H9 (cell line): ENCODE measurements around the gene DDC. TPM values are rescaled to one million over a fixed set of nuclear protein-coding genes. Genes with fewer than 3 reads are reported as not detected.

Experiments used
- DNase-seq: peaks from one replicate; pipeline ENCODE4 v3.0.0-alpha.2; 2017
- H2AFZ ChIP-seq: one replicate; pipeline ENCODE4 v1.6.1; 2013; ENCODE audit warnings: mild to moderate bottlenecking, low read length, control low read depth, moderate library complexity
- H2AK5ac ChIP-seq: 2 replicates; pipeline ENCODE4 v1.6.1; 2013; ENCODE audit warnings: low read length, control low read depth, mixed read lengths; ENCODE audit not compliant: insufficient read length
- H2BK120ac ChIP-seq: one replicate; pipeline ENCODE4 v1.6.1; 2013; ENCODE audit warnings: low read depth, mild to moderate bottlenecking, low read length, control low read depth, inconsistent platforms; ENCODE audit not compliant: poor library complexity, severe bottlenecking
- H2BK12ac ChIP-seq: 2 replicates; pipeline ENCODE4 v1.6.1; 2013; ENCODE audit warnings: low read length, control low read depth, mixed read lengths, low read depth; ENCODE audit not compliant: insufficient read length
- H2BK15ac ChIP-seq: 2 replicates; pipeline ENCODE4 v1.6.1; 2013; ENCODE audit warnings: low read depth, low read length, control low read depth
- H2BK20ac ChIP-seq: one replicate; pipeline ENCODE4 v1.6.1; 2013; ENCODE audit warnings: low read depth, mild to moderate bottlenecking, low read length, control low read depth, inconsistent platforms; ENCODE audit not compliant: poor library complexity, severe bottlenecking
- H2BK5ac ChIP-seq: 2 replicates; pipeline ENCODE4 v1.6.1; 2013; ENCODE audit warnings: low read length, control low read depth, mixed read lengths; ENCODE audit not compliant: insufficient read length
- H3K14ac ChIP-seq: 2 replicates; pipeline ENCODE4 v1.6.1; 2013; ENCODE audit warnings: low read length, control low read depth; ENCODE audit not compliant: insufficient read depth
- H3K18ac ChIP-seq: 2 replicates; pipeline ENCODE4 v1.6.1; 2013; ENCODE audit warnings: low read depth, mild to moderate bottlenecking, mixed read lengths, low read length, control low read depth; ENCODE audit not compliant: insufficient read length
- H3K23ac ChIP-seq: 2 replicates; pipeline ENCODE4 v1.6.1; 2013; ENCODE audit warnings: low read length, control low read depth, mixed read lengths, low read depth; ENCODE audit not compliant: insufficient read length
- H3K23me2 ChIP-seq: 2 replicates; pipeline ENCODE4 v1.6.1; 2013; ENCODE audit warnings: low read depth, mild to moderate bottlenecking, mixed read lengths, low read length, control low read depth; ENCODE audit not compliant: insufficient read length, poor library complexity, severe bottlenecking
- H3K27ac ChIP-seq: 2 replicates; pipeline ENCODE4 v1.5.1; 2013; ENCODE audit warnings: low read length, control low read depth, mixed read lengths, low read depth; ENCODE audit not compliant: insufficient read length
- H3K27me3 ChIP-seq: 2 replicates; pipeline ENCODE4 v1.6.1; 2013; ENCODE audit warnings: low read length, control low read depth, inconsistent platforms; ENCODE audit not compliant: insufficient read depth
- H3K4ac ChIP-seq: 2 replicates; pipeline ENCODE4 v1.6.1; 2013; ENCODE audit warnings: low read depth, mild to moderate bottlenecking, control low read depth, inconsistent platforms, low read length, moderate library complexity
- H3K4me1 ChIP-seq: 2 replicates; pipeline ENCODE4 v1.6.1; 2013; ENCODE audit warnings: low read length, control low read depth, inconsistent platforms; ENCODE audit not compliant: insufficient read depth
- H3K4me2 ChIP-seq: 2 replicates; pipeline ENCODE4 v1.6.1; 2013; ENCODE audit warnings: low read length, control low read depth, mixed read lengths; ENCODE audit not compliant: insufficient read length, insufficient read depth
- H3K56ac ChIP-seq: 2 replicates; pipeline ENCODE4 v1.6.1; 2013; ENCODE audit warnings: low read depth, mild to moderate bottlenecking, mixed read lengths, low read length, control low read depth; ENCODE audit not compliant: insufficient read length
- H3K79me1 ChIP-seq: 2 replicates; pipeline ENCODE4 v1.6.1; 2013; ENCODE audit warnings: low read depth, mild to moderate bottlenecking, moderate library complexity, low read length, control low read depth, inconsistent platforms; ENCODE audit not compliant: insufficient read depth, poor library complexity, severe bottlenecking
- H3K79me2 ChIP-seq: 2 replicates; pipeline ENCODE4 v1.6.1; 2013; ENCODE audit warnings: low read length, control low read depth, inconsistent platforms; ENCODE audit not compliant: insufficient read depth
- H3K9ac ChIP-seq: 2 replicates; pipeline ENCODE4 v1.6.1; 2013; ENCODE audit warnings: low read length, control low read depth, mixed read lengths; ENCODE audit not compliant: insufficient read length; ENCODE audit errors: extremely low read depth
- H3K9me3 ChIP-seq: one replicate; pipeline ENCODE4 v1.6.1; 2013; ENCODE audit warnings: low read depth, low read length, inconsistent platforms; ENCODE audit not compliant: control insufficient read depth
- H3T11ph ChIP-seq: one replicate; pipeline ENCODE4 v1.6.1; 2013; ENCODE audit warnings: mild to moderate bottlenecking, low read length, control low read depth, inconsistent platforms
- H4K20me1 ChIP-seq: one replicate; pipeline ENCODE4 v1.6.1; 2013; ENCODE audit not compliant: control insufficient read depth, insufficient read length, insufficient read depth
- H4K5ac ChIP-seq: 2 replicates; pipeline ENCODE4 v1.6.1; 2013; ENCODE audit warnings: low read depth, mild to moderate bottlenecking, mixed read lengths, low read length, control low read depth; ENCODE audit not compliant: insufficient read length
- H4K8ac ChIP-seq: replicated peaks from 2 replicates; pipeline ENCODE4 v1.6.1; 2013; ENCODE audit warnings: low read length, control low read depth, mixed read lengths, low read depth; ENCODE audit not compliant: insufficient read length
- H4K91ac ChIP-seq: 2 replicates; pipeline ENCODE4 v1.6.1; 2013; ENCODE audit warnings: low read depth, mild to moderate bottlenecking, moderate library complexity, mixed read lengths, low read length, control low read depth; ENCODE audit not compliant: insufficient read length
- H3K27ac Mint-ChIP-seq, 3 experiments: 2 replicates in 2 of 3; 3 replicates in 1 of 3; pipeline ENCODE4 v1.8.0; 2020 to 2021; ENCODE audit warnings: mixed read lengths in 3 of 3, mild to moderate bottlenecking in 1 of 3, moderate library complexity in 1 of 3
- H3K27me3 Mint-ChIP-seq: 2 replicates; pipeline ENCODE4 v1.8.0; 2021; ENCODE audit warnings: low read depth, mild to moderate bottlenecking, moderate library complexity, mixed read lengths
- H3K36me3 Mint-ChIP-seq, 3 experiments: 2 replicates in 2 of 3; 3 replicates in 1 of 3; pipeline ENCODE4 v1.8.0; 2020 to 2021; ENCODE audit warnings: low read depth in 3 of 3, mixed read lengths in 3 of 3; ENCODE audit not compliant: insufficient read depth in 1 of 3
- H3K4me1 Mint-ChIP-seq, 2 experiments: 2 replicates each; pipeline ENCODE4 v1.8.0; 2020; ENCODE audit warnings: mixed read lengths in 2 of 2
- H3K4me3 Mint-ChIP-seq, 2 experiments: 2 replicates in 1 of 2; 3 replicates in 1 of 2; pipeline ENCODE4 v1.8.0; 2020 to 2021; ENCODE audit warnings: mild to moderate bottlenecking in 2 of 2, mixed read lengths in 2 of 2, moderate library complexity in 1 of 2
- H3K9me3 Mint-ChIP-seq, 2 experiments: 2 replicates in 1 of 2; 3 replicates in 1 of 2; pipeline ENCODE4 v1.8.0; 2020; ENCODE audit warnings: mild to moderate bottlenecking in 2 of 2, mixed read lengths in 2 of 2, moderate library complexity in 1 of 2
- WGBS: extraction: QIAGEN DNeasy Blood & Tissue Kit; methylation state at CpG from one replicate; pipeline ENCODE4 v1.1.7; 2013; ENCODE audit warnings: missing lambda C conversion rate, low lambda C conversion rate, mixed read lengths; ENCODE audit not compliant: insufficient read length; ENCODE audit errors: extremely low coverage; 5-methylcytosine and 5-hydroxymethylcytosine counted together
- total RNA-seq: library from RNA; stranded (reverse); gene quantifications from 2 replicates; pipeline ENCODE4 v1.2.1, GENCODE V29; 2021
- TF ChIP-seq, protein P1 (sequence below): fragments of 200-600 bp; sonication (generic); conservative IDR thresholded peaks from 3 replicates; pipeline ENCODE4 v1.8.0; 2021; ENCODE audit warnings: antibody characterized with exemption, mild to moderate bottlenecking

The DDC gene
- total RNA-seq, 1 experiment from 2014 or later, result not detected

DNA sequence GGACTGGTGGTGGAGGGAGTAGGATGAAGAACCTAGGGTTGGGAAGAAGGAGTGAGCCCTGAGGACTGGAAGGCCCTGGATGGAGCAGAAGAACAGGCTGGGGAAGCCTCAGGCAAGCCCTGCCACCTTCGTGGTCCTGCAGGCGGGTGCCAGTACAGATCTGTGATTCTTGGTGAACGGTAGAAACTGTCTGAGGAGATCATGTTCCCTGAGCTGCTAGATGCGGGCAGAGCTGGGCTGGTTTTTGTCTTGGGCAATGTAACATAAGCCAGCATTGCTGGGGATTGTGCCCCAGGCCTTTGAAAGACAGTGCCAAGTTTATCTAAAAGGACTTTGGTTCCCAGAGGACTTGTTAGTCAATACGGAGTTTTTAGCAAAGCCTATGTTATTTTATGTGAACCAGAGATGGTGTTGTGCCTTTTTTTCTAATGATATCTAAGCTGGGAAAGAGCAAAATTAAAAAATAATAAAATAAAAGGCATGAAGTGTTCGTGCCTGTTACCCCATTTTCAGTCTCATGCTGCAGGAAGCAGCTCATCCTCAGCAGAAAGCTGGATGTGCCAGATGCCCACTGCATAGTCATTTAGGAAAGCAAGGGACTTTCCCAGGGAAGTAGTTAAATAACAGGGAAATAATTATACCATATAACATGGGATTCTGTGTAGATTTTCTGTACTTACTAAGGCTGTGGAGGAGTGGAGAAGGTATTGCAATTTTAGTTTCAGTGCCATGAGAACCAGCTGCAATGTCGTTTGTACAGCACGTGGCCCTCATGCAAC is 90.6 kb downstream of the DDC start:
- no peak overlapping the region for H2BK120ac ChIP-seq
- H4K20me1 ChIP-seq, result no peaks in the 10 kb centered on the region
- no peak overlapping the region for H2AK5ac ChIP-seq
- no CpG with 5 or more reads among the region's 8 CpGs for WGBS
- no peak overlapping the region for H3K56ac ChIP-seq
- H3K14ac ChIP-seq, result no peak overlapping the region; the same call in 1 of the 2 replicates
- no peak overlapping the region for H3K27ac ChIP-seq
- H4K8ac ChIP-seq, result no peak overlapping the region
- H3K9me3 Mint-ChIP-seq, result no peaks in the 10 kb centered on the region
- no peak overlapping the region for H3K9ac ChIP-seq
- no peak overlapping the region for H2BK12ac ChIP-seq
- H2BK15ac ChIP-seq, result no peak overlapping the region
- no peak overlapping the region for H3K4me3 Mint-ChIP-seq
- TF ChIP-seq, protein P1, sequence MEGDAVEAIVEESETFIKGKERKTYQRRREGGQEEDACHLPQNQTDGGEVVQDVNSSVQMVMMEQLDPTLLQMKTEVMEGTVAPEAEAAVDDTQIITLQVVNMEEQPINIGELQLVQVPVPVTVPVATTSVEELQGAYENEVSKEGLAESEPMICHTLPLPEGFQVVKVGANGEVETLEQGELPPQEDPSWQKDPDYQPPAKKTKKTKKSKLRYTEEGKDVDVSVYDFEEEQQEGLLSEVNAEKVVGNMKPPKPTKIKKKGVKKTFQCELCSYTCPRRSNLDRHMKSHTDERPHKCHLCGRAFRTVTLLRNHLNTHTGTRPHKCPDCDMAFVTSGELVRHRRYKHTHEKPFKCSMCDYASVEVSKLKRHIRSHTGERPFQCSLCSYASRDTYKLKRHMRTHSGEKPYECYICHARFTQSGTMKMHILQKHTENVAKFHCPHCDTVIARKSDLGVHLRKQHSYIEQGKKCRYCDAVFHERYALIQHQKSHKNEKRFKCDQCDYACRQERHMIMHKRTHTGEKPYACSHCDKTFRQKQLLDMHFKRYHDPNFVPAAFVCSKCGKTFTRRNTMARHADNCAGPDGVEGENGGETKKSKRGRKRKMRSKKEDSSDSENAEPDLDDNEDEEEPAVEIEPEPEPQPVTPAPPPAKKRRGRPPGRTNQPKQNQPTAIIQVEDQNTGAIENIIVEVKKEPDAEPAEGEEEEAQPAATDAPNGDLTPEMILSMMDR, result no peak
- no peak overlapping the region; a peak in 1 of 7 replicates for H3K27ac Mint-ChIP-seq
- H3K18ac ChIP-seq, result no peak overlapping the region
- H3K4ac ChIP-seq, result no peak overlapping the region
- no peak overlapping the region for H2BK5ac ChIP-seq
- H3K4me2 ChIP-seq, result no peak overlapping the region
- H3K4me1 ChIP-seq, result no peaks in the 10 kb centered on the region
- H3K27me3 ChIP-seq, result no peaks in the 10 kb centered on the region
- H3K36me3 Mint-ChIP-seq, result no peaks in the 10 kb centered on the region
- no peak overlapping the region for H2BK20ac ChIP-seq
- H3K4me1 Mint-ChIP-seq, result peaks cover 9 to 11% of the 10 kb centered on the region in 2 experiments
- no peak overlapping the region for H4K5ac ChIP-seq
- H3T11ph ChIP-seq, result no peak overlapping the region
- H3K27me3 Mint-ChIP-seq, result peaks cover 3% of the 10 kb centered on the region; the same call in 1 of the 2 replicates
- no peaks in the 10 kb centered on the region for H3K9me3 ChIP-seq
- no peaks in the 10 kb centered on the region for H3K23me2 ChIP-seq
- no peaks in the 10 kb centered on the region for H3K79me2 ChIP-seq
- no peak for DNase-seq
- H3K23ac ChIP-seq, result no peak overlapping the region
- no peaks in the 10 kb centered on the region for H3K79me1 ChIP-seq
- no peak overlapping the region for H4K91ac ChIP-seq
- H2AFZ ChIP-seq, result no peak overlapping the region
